GM12874 (cell line): Measurements from ENCODE around the gene MXRA8.
A peak's percentile ranks its signal among the peaks of the same experiment; 100 is the strongest.

ENCODE experiments used
- CTCF ChIP-seq: IDR thresholded peaks from 2 replicates; pipeline ENCODE4 v1.5.1; 2011; ENCODE audit warnings: low read depth, mild to moderate bottlenecking, control low read depth, low read length, moderate library complexity; ENCODE audit not compliant: insufficient read depth

The MXRA8 gene

DNA sequence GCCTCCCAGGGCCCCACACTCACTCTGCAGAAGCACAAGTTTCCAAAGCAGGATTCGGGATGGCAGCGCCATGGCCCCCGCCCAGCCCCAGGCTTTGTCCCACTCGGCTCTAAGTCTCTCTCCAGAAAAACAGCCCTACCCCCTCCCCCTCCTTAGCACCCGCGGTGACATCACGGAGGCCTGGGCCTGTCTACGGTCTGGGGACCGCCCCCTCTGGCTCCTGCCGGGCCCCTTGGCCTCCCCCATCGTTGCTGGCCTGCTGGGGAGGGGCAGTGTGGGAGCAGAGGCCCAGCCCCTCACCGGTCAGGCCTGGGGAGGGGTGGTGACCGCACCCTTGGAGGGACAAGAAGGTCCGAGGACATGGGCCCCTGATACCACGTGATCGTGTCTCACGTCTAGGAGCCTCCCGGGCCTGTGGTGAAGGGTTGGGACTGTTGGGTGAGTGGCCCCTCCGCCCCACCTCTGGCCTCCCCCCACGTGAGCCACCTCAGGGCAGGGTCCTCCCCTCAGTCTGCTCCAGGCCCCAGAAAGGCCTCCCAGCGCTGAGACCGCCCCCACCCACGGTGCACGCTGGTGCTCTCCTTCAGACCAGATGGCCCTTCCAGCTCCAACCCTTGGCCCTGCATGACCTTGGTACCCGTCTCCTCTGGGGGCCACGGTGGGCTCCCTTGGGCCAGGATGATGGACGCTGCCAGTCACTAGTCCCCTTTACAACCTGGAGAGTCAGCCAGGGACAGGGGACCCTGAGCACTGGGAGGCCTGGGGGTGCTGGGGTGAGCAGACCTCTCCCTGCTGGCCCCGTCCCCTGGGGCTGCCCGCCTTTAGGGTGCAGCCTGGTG, at the start of gene MXRA8:
MXRA8 (minus strand) TSS at position 123 of the 839 bp plus-strand sequence; CDS start at position 72, 51 bp downstream.
- no peak for TF ChIP-seq CTCF

GRCh38 chr1:1407636-1408318, 49.4 kb upstream of the MXRA8 start:
- TF ChIP-seq CTCF = no peak

GRCh38 chr1:1406821-1407635, 48.7 kb upstream of the MXRA8 start, which contains the start of gene MRPL20:
Gene MRPL20 (minus strand): TSS chr1:1407293. CDS start chr1:1407217, 76 bp downstream.
- TF ChIP-seq CTCF = no peak

GRCh38 chr1:1406101-1406820, 47.9 kb upstream of the MXRA8 start:
- no peak for TF ChIP-seq CTCF

GRCh38 chr1:1403653-1404052, 45.3 kb upstream of the MXRA8 start:
- TF ChIP-seq CTCF = no peak

- peak; percentile 61 for TF ChIP-seq CTCF
Observed at GRCh38 chr1:1402072-1402900, 43.9 kb upstream of the MXRA8 start.
